Esophagus squamous epithelium (tissue), 5 donors: ENCODE data around the gene ORC3. TPM values are rescaled to one million over a fixed set of nuclear protein-coding genes. Genes with fewer than 3 reads are reported as not detected.
A peak's percentile ranks its signal among the peaks of the same experiment; 100 is the strongest.

Experiments
- DNase-seq: peaks from one replicate; lab custom pipeline; 2025; lab: John Stamatoyannopoulos, UW
- H3K27ac ChIP-seq, 4 donors: fragments of 200-600 bp; sonication (generic); one replicate each; pipeline ENCODE4 v1.5.1; 2016 to 2019; ENCODE audit warnings: mild to moderate bottlenecking in 1 of 4
- H3K27me3 ChIP-seq, 4 donors: fragments of 200-600 bp; sonication (generic); 1 replicate in 3 of 4; 2 replicates in 1 of 4; pipeline versions ENCODE4 v1.5.1 to v1.6.0; 2017 to 2021; ENCODE audit warnings: antibody characterized with exemption in 1 of 4
- H3K36me3 ChIP-seq, 3 donors: fragments of 200-600 bp; sonication (generic); one replicate each; pipeline ENCODE4 v1.5.1; 2016 to 2019
- H3K4me1 ChIP-seq, 3 donors: fragments of 200-600 bp; sonication (generic); one replicate each; pipeline ENCODE4 v1.5.1; 2017 to 2019
- H3K4me3 ChIP-seq, 4 donors: fragments of 200-600 bp; sonication (generic); 1 replicate in 3 of 4; 2 replicates in 1 of 4; pipeline ENCODE4 v1.5.1; 2016 to 2019; ENCODE audit warnings: mild to moderate bottlenecking in 2 of 4, moderate library complexity in 1 of 4
- H3K9me3 ChIP-seq, 3 donors: fragments of 200-600 bp; sonication (generic); one replicate each; pipeline ENCODE4 v1.5.1; 2016 to 2019
- POLR2A ChIP-seq, 4 donors: fragments of 450-650 bp; IDR thresholded peaks; one replicate each; pipeline ENCODE4 v1.6.1; 2017; ENCODE audit warnings: antibody characterized with exemption in 4 of 4, mild to moderate bottlenecking in 4 of 4, moderate library complexity in 3 of 4
- WGBS, 2 donors: methylation state at CpG; one replicate each; pipeline ENCODE4 v1.1.5; 2018; 5-methylcytosine and 5-hydroxymethylcytosine counted together
- intact Hi-C: fragments of 100-400 bp; cut with DNase I; formaldehyde crosslinking; loops from one replicate; pipeline ENCODE4 v1.15.0; 2022
- total RNA-seq, 4 donors: library from RNA; depleted of rRNA; stranded (reverse); fragments of >200 nt; gene quantifications; one replicate each; pipeline ENCODE4 v1.1.0, GENCODE V29; 2016
- TF ChIP-seq, protein P1 (sequence below), 6 experiments: fragments of 450-650 bp in 4 of 6; fragments of 200-600 bp in 2 of 6; sonication (generic) in 2 of 6; IDR thresholded peaks; one replicate each; pipeline ENCODE4 v1.5.1; 2016 to 2019; ENCODE audit warnings: antibody characterized with exemption in 6 of 6, mild to moderate bottlenecking in 4 of 6, moderate library complexity in 4 of 6
- donor health status: DM: yes; HTN: yes; CAD: no.

ORC3 gene
- total RNA-seq, 4 donors from 2014 or later = 8.6 to 15.4 (median 12.7) TPM

DNA sequence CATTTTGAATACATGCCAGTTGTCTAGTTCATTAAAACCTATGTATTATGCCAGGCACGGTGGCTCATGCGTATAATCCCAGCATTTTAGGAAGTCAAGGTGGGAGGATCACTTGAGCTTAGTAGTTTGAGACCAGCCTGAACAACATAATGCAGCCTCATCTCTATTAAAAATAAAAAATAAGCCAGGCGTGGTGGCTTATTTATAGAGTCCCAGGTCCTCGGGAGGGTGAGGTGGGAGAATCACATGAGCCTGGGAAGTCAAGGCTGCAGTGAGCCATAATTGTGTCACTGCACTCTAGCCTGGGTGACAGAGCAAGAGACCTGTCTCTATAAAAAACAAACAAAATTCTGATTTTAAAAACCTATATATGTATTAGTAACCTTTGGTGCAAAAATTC lies 27.5 kb downstream of the ORC3 start:
- no peak overlapping the region for H3K4me3 ChIP-seq
- no peaks in the 10 kb centered on the region for H3K27me3 ChIP-seq
- TF ChIP-seq POLR2A (IDR thresholded peaks at IDR 0.05) = no peak
- TF ChIP-seq, protein P1, sequence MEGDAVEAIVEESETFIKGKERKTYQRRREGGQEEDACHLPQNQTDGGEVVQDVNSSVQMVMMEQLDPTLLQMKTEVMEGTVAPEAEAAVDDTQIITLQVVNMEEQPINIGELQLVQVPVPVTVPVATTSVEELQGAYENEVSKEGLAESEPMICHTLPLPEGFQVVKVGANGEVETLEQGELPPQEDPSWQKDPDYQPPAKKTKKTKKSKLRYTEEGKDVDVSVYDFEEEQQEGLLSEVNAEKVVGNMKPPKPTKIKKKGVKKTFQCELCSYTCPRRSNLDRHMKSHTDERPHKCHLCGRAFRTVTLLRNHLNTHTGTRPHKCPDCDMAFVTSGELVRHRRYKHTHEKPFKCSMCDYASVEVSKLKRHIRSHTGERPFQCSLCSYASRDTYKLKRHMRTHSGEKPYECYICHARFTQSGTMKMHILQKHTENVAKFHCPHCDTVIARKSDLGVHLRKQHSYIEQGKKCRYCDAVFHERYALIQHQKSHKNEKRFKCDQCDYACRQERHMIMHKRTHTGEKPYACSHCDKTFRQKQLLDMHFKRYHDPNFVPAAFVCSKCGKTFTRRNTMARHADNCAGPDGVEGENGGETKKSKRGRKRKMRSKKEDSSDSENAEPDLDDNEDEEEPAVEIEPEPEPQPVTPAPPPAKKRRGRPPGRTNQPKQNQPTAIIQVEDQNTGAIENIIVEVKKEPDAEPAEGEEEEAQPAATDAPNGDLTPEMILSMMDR (IDR thresholded peaks at IDR 0.05) = no peak
- peaks cover 0 to 10% (median 0%) of the 10 kb centered on the region in 3 donors for H3K4me1 ChIP-seq
- 60 to 85% methylated on average over 4 of the region's 4 CpGs for WGBS, 2 donors
- intact Hi-C loops = no loop called here
- H3K27ac ChIP-seq = no peak overlapping the region
- no peaks in the 10 kb centered on the region for H3K9me3 ChIP-seq
- peaks cover 0 to 32% (median 6%) of the 10 kb centered on the region in 3 donors for H3K36me3 ChIP-seq
- no peak for DNase-seq

DNA sequence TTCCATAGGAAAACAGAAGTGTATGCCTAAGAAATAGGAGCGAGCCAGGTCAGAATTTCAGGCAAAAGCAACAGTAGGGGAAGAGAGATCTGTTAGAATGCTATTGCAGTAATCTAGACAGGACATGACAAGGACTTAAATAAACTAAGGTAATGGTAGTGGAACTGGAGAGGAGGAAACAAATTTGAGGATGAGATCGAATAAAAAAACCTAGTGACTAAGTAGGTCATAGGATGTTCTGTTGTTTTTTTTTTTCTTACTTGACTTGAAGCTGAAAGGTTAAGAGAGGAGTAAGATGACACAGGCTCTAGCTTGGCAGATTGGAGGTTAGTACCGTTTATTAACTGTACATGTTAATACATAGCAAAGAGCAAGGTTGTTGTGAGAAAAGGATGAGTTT lies 28.6 kb downstream of the ORC3 start:
- Histone ChIP-seq H3K27me3 (no peaks in the 10 kb centered on the region), H3K4me1 (peaks cover 0 to 16% (median 0%) of the 10 kb centered on the region in 3 donors), H3K4me3 (no peak overlapping the region), H3K9me3 (no peaks in the 10 kb centered on the region), H3K27ac (no peak overlapping the region), H3K36me3 (peaks cover 0 to 21% (median 0%) of the 10 kb centered on the region in 3 donors)
- WGBS, 2 donors = 78 to 93% methylated on average over 3 of the region's 3 CpGs
- DNase-seq = no peak
- intact Hi-C loops = no loop called here
- TF ChIP-seq, protein P1 (IDR thresholded peaks at IDR 0.05) = no peak
- TF ChIP-seq POLR2A (IDR thresholded peaks at IDR 0.05) = no peak

DNA sequence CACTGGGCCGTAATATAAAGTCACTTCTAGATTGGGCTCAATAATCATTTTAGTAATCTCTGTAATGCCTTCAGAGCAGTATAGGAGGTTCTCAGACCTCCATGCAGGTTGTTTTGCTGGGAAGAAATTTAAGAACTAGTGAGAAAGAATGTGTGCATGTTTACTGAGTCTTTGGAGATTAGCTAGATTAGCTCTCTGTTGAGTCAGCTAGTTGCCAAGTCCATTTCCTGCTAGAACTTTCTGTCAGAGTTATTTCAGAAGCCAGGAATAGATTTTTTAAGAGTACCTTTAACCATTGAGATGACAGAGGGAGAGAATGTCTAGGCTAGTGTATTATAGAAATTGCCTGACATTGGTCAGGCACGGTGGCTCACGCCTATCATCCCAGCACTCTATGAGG lies 33.3 kb downstream of the ORC3 start:
- Histone ChIP-seq H3K27me3 (no peaks in the 10 kb centered on the region), H3K4me3 (no peak overlapping the region), H3K36me3 (peaks cover 0 to 21% (median 0%) of the 10 kb centered on the region in 3 donors), H3K27ac (peak overlapping the region in 1 of 4 donors; percentile 30), H3K4me1 (peaks cover 0 to 8% (median 0%) of the 10 kb centered on the region in 3 donors), H3K9me3 (no peaks in the 10 kb centered on the region)
- WGBS, 2 donors = 86 to 89% methylated on average over 3 of the region's 3 CpGs
- intact Hi-C loops = no loop called here
- TF ChIP-seq, protein P1 (IDR thresholded peaks at IDR 0.05) = no peak
- TF ChIP-seq POLR2A (IDR thresholded peaks at IDR 0.05) = no peak
- no peak for DNase-seq

GRCh38 chr6:87628424-87628823 lies 38.5 kb downstream of the ORC3 start:
- Histone ChIP-seq H3K36me3 (peaks cover 0 to 37% (median 0%) of the 10 kb centered on the region in 3 donors), H3K4me3 (no peak overlapping the region), H3K27me3 (no peaks in the 10 kb centered on the region), H3K27ac (no peak overlapping the region), H3K4me1 (peaks cover 0 to 4% (median 0%) of the 10 kb centered on the region in 3 donors), H3K9me3 (no peaks in the 10 kb centered on the region)
- WGBS, 2 donors = 57 to 81% methylated on average over 2 of the region's 2 CpGs
- DNase-seq = no peak
- intact Hi-C loops = no loop called here
- TF ChIP-seq, protein P1 (IDR thresholded peaks at IDR 0.05) = no peak
- TF ChIP-seq POLR2A (IDR thresholded peaks at IDR 0.05) = no peak

DNA sequence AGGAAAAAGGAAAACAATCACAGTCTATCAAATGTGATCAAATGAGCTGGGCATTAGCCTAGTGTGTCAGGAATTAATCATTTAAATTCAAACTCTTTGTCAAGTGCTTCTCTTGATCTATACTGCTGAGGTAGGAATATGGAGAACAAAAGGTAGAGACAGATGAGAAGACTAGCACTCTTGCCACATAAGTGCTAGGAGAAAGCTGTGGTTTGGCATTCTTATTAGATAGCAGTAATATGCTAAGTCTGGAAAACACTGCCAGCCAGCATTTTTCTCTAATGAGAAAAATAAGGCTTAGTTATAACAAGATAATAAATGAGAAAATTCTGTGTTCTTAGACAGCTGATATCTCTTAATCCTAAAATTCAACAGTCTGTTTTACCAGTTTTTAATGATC lies 38.9 kb downstream of the ORC3 start:
- H3K27me3 ChIP-seq = no peaks in the 10 kb centered on the region
- H3K27ac ChIP-seq = no peak overlapping the region
- H3K4me3 ChIP-seq = no peak overlapping the region
- H3K4me1 ChIP-seq = no peaks in the 10 kb centered on the region
- no peaks in the 10 kb centered on the region for H3K9me3 ChIP-seq
- intact Hi-C loops = no loop called here
- DNase-seq = no peak
- TF ChIP-seq POLR2A (IDR thresholded peaks at IDR 0.05) = no peak
- TF ChIP-seq, protein P1 (IDR thresholded peaks at IDR 0.05) = no peak
- peaks cover 0 to 37% (median 0%) of the 10 kb centered on the region in 3 donors for H3K36me3 ChIP-seq
